ENCODE data around the gene DNAJC5.

Gene DNAJC5

GRCh38 chr20:63944078-63944941 lies 49.4 kb downstream of the DNAJC5 start:
- H2AFZ ChIP-seq (ENCODE audit: low read length) = no peak overlapping the region
- H3K4me2 ChIP-seq (ENCODE audit: low read depth, low read length, poor library complexity, severe bottlenecking) = no peak overlapping the region
- H3K27me3 ChIP-seq (ENCODE audit: insufficient read depth, low read length, poor library complexity, severe bottlenecking) = no peaks in the 10 kb centered on the region
- H3K9me3 ChIP-seq (ENCODE audit: insufficient read depth, low read depth, low read length) = no peaks in the 10 kb centered on the region
- H3F3A ChIP-seq (ENCODE audit: low read depth) = peaks cover 10% of the 10 kb centered on the region
- H3K4me1 ChIP-seq (ENCODE audit: insufficient read depth, low read length, poor library complexity, severe bottlenecking) = peaks cover 7% of the 10 kb centered on the region
- H3K79me2 ChIP-seq (ENCODE audit: insufficient read depth, low read length) = peaks cover 30% of the 10 kb centered on the region
- no peak overlapping the region for H3K4me3 ChIP-seq (ENCODE audit: low read length, poor library complexity, severe bottlenecking)
- H4K20me1 ChIP-seq (ENCODE audit: insufficient read depth, low read length, poor library complexity, severe bottlenecking) = peaks cover 41% of the 10 kb centered on the region
- peaks cover 59% of the 10 kb centered on the region; the same call in 1 of the 2 replicates for H3K36me3 ChIP-seq (ENCODE audit: insufficient read depth, low read length)
- H3K9ac ChIP-seq (ENCODE audit: low read depth, low read length, poor library complexity, severe bottlenecking) = no peak overlapping the region
- no peaks in the 10 kb centered on the region for H3K9me2 ChIP-seq (replicated peaks; ENCODE audit: low read depth, low read length)
- TF ChIP-seq CTCF (conservative IDR thresholded peaks at IDR 0.05; ENCODE audit: low read length) (no peak), EZH2phosphoT487 (IDR thresholded peaks at IDR 0.05; ENCODE audit: borderline replicate concordance) (no peak)

GRCh38 chr20:63945031-63945658 lies 50.2 kb downstream of the DNAJC5 start:
- Histone ChIP-seq H3K9me3 (ENCODE audit: insufficient read depth, low read depth, low read length) (no peaks in the 10 kb centered on the region), H3K27me3 (ENCODE audit: insufficient read depth, low read length, poor library complexity, severe bottlenecking) (no peaks in the 10 kb centered on the region), H3K79me2 (ENCODE audit: insufficient read depth, low read length) (peaks cover 38% of the 10 kb centered on the region), H3K4me2 (ENCODE audit: low read depth, low read length, poor library complexity, severe bottlenecking) (no peak overlapping the region), H3K36me3 (ENCODE audit: insufficient read depth, low read length) (peaks cover 54% of the 10 kb centered on the region; the same call in 1 of the 2 replicates), H3K4me3 (ENCODE audit: low read length, poor library complexity, severe bottlenecking) (no peak overlapping the region), H3K4me1 (ENCODE audit: insufficient read depth, low read length, poor library complexity, severe bottlenecking) (peaks cover 9% of the 10 kb centered on the region), H3K9me2 (replicated peaks; ENCODE audit: low read depth, low read length) (no peaks in the 10 kb centered on the region), H3F3A (ENCODE audit: low read depth) (peaks cover 14% of the 10 kb centered on the region), H4K20me1 (ENCODE audit: insufficient read depth, low read length, poor library complexity, severe bottlenecking) (peaks cover 49% of the 10 kb centered on the region), H2AFZ (ENCODE audit: low read length) (no peak overlapping the region), H3K9ac (ENCODE audit: low read depth, low read length, poor library complexity, severe bottlenecking) (no peak overlapping the region)
- TF ChIP-seq EZH2phosphoT487 (IDR thresholded peaks at IDR 0.05; ENCODE audit: borderline replicate concordance) (no peak), CTCF (conservative IDR thresholded peaks at IDR 0.05; ENCODE audit: low read length) (no peak)

GRCh38 chr20:63945921-63946920 lies 51.3 kb downstream of the DNAJC5 start:
- peaks cover 44% of the 10 kb centered on the region; the same call in 1 of the 2 replicates for H3K36me3 ChIP-seq (ENCODE audit: insufficient read depth, low read length)
- H3F3A ChIP-seq (ENCODE audit: low read depth) = peaks cover 14% of the 10 kb centered on the region
- H3K9ac ChIP-seq (ENCODE audit: low read depth, low read length, poor library complexity, severe bottlenecking) = no peak overlapping the region
- no peak overlapping the region for H2AFZ ChIP-seq (ENCODE audit: low read length)
- no peaks in the 10 kb centered on the region for H3K9me2 ChIP-seq (replicated peaks; ENCODE audit: low read depth, low read length)
- no peak overlapping the region for H3K4me3 ChIP-seq (ENCODE audit: low read length, poor library complexity, severe bottlenecking)
- H3K4me1 ChIP-seq (ENCODE audit: insufficient read depth, low read length, poor library complexity, severe bottlenecking) = peaks cover 11% of the 10 kb centered on the region
- TF ChIP-seq EZH2phosphoT487 (IDR thresholded peaks at IDR 0.05; ENCODE audit: borderline replicate concordance) (no peak), CTCF (conservative IDR thresholded peaks at IDR 0.05; ENCODE audit: low read length) (no peak)
- no peaks in the 10 kb centered on the region for H3K27me3 ChIP-seq (ENCODE audit: insufficient read depth, low read length, poor library complexity, severe bottlenecking)
- H4K20me1 ChIP-seq (ENCODE audit: insufficient read depth, low read length, poor library complexity, severe bottlenecking) = peaks cover 58% of the 10 kb centered on the region
- no peak overlapping the region for H3K4me2 ChIP-seq (ENCODE audit: low read depth, low read length, poor library complexity, severe bottlenecking)
- H3K79me2 ChIP-seq (ENCODE audit: insufficient read depth, low read length) = peaks cover 49% of the 10 kb centered on the region
- H3K9me3 ChIP-seq (ENCODE audit: insufficient read depth, low read depth, low read length) = no peaks in the 10 kb centered on the region
